Stimulated activated CD4-positive, alpha-beta T cell treated with anti-CD3 and anti-CD28 coated beads, Interleukin-12 subunit alpha, Interleukin-12 subunit beta, amount 100 ng/mL, for 4 hours (primary cell): Measurements from ENCODE around the gene GPR161.

Source experiments
- DNase-seq: peaks from one replicate; pipeline ENCODE4 v3.0.0-alpha.2; 2020

GPR161 gene

GRCh38 chr1:168104535-168104934 is 32.2 kb downstream of the GPR161 start:
- DNase-seq: no peak

GRCh38 chr1:168102487-168102886 is 34.2 kb downstream of the GPR161 start:
- DNase-seq: no peak

DNA sequence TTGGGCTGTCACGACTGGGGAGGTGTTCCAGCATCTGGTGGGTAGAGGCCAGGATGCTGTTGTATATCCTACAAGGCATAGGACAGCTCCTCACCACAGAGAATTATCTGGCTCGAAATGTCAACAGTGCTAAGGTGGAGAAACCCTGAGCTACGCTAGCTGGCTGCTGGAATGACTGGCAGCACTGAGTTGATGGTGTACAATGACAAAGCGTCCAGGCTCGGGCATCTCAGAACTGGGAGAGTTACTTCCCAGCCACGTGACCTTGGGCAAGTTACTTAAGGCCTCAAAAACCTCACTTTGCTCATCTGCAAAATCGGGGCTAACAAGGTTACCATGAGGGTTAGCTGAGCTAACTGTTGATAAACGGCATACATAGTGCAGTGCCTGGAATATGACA is 35.4 kb downstream of the GPR161 start:
- no peak for DNase-seq

GRCh38 chr1:168100315-168101002 is 36.3 kb downstream of the GPR161 start:
- no peak for DNase-seq

DNA sequence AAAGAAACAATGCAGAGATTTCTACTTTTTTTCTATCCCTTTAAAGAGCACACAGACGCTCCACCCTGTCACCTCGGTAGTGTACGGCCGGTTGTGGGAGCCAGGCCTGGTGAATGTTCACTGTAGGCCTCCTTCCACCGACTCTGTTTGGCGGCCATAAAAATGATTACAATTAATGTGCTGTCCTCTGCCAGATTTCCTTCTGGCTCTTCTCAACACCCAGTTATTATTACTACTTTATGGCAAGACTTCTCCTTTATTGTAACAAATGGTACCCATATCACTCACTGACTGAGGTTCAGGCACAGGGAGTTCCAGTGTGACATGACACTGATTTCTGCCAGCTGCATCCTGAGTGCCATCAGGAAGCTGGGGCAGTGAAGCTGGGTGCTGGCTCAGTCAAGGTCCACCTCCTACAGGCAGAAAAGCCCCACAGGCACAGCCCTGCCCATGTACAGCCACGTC is 37.4 kb downstream of the GPR161 start:
- DNase-seq: no peak

DNA sequence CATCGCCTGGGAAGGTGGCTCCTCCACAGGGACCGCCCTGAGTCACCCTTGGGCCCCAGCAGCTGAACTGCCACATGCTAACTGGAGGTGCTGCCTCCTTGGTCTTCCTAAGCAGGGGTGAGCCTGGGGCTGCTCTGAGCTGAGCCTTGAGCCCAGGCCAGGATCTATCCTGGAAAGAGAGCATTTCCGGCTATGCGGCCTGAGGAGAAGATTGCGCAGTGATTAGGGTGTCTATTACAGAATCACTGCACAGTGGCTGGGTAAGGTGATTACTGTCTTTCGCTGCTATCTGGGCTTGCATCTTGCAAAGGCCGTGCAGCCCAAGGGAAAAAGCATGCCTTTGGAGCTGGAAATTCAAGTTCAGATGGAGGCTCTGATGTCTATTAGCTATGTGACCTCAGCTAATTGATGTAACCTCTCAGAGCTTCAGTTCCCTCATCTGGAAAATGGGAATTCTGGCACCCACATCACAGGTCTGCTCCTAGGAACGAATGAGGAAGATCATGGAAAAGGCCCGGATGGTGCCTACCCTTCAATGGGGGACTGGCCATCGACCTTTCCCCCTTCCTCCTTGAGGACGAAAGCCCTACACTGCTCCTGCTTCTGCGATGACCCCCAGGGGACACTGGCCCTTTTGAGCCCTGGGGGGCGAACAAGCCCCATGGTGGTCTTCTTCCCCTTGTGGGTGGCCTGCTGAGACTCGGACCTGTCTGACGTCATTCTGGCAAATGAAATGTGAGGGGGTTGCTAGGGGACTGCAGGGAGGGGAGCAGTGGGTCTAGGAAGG is 38.0 kb downstream of the GPR161 start:
- no peak for DNase-seq

- no peak for DNase-seq
Observed at GRCh38 chr1:168097921-168098528, 38.7 kb downstream of the GPR161 start.

DNA sequence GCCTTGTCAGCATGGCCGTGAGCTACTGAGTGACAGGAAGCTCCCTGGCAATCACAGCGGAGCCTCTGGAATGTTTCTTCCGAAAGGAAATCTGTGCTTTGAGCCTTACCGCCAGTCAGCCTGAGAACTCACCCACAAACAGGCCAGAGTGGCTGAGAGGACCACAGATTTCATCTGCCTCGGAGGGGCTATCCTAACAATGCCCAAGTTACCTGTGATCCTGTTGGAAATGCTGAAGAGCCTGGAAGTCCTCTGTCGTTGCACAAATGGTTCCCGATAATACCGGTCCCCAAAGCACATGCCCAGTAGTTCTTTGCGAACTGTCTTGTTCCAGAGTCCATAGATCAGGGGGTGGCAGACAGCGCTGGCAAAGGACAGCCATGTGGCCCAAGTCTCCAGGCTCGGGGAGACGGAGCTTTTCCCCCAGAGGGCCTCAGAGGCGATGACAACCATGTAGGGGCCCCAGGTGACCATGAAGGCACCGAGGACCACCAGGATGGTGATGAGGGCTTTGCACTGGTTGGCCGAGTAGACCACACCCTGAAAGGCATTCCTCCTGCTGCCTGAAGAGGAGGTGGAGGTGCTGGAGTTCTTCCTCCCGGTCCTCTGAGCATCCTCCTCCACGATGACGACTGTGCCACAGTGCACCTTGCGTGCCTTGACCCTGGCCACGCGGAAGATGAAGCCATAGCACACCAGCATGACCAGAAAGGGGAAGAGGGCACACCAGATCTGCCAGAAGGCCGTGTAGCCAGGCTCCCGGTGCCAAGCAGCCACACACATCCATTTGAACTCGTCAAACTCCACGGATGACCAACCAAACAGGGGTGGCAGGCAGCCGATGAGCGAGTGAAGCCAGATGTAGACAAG is 40.2 kb downstream of the GPR161 start:
- no peak for DNase-seq

DNA sequence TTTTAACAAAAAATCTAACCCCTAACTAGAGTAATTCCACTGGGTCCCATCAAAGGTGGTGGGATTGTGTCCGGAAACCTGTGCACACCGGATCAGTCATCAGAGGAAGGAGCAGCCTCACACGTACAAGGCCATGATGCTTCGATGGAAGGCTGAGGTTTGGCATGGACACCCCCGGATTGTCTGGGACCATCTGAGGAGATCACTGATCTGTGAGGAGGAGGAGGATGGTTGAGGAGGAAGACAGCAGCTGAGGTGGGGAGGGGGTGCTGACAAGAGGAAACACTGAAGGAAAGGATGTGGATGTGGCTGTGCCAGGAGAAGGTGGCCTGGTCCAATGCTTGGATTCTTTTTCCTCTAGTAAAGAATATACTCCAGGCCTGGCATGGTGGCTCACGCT is 41.3 kb downstream of the GPR161 start:
- DNase-seq: no peak

DNA sequence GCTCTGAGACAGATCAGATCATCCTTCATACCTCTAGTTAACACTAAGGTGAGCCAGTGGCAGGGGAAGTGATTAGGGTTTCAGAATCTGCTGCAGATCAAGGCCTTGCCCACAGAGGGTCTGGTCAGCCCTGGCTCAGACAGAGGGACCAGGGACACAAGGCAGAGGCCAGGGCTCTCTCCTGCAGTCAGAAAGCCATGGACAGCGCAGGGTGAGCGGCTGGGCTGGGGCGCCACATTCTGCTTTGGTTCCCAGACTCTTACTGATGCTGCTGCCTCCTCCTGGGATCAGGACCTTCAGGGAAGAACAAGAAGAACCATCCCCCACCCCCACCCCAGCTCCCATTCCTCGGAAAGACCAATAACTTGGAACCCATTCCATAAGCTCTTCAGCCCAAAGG is 43.1 kb downstream of the GPR161 start:
- no peak for DNase-seq

GRCh38 chr1:168092566-168093355 is 44.0 kb downstream of the GPR161 start:
- no peak for DNase-seq

DNA sequence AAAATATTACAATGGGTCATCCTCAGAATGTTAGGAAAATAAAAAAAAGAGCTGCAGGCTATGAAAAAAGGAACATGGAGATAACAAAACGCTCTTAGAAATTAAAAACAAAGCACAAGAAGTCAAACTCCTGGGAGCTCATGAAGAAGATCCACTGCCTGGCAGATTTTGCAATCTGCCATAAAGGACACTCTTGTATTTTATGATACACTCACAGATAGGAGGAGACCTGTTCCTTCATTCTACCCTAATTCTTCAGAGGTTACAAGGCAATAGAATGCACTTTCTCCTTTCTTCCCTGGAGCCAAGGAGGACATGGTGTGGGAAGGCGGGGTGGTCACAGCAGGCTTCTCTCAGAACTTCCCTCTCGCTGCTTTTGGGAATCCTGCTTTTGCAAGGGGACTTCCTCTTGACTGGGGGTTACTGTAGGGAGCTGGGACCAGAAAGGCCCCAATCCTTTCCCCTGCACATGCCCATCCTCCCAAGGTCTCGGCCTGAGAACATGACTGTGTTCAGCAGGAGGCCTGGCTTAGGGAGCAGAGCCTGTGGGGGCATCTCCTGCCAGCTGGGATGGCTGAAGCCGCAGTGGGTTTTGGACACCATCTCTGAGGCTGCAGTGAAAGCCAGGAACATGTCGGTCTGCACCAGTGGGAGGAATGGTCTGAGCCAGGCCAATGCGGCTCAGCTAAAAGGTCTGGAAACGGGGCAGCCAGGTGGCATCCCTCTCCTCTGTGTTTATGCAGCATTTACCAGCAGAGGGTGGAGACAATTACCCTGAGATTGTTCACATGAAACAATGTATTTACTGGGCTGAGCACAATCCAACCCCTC is 44.8 kb downstream of the GPR161 start:
- DNase-seq: no peak

DNA sequence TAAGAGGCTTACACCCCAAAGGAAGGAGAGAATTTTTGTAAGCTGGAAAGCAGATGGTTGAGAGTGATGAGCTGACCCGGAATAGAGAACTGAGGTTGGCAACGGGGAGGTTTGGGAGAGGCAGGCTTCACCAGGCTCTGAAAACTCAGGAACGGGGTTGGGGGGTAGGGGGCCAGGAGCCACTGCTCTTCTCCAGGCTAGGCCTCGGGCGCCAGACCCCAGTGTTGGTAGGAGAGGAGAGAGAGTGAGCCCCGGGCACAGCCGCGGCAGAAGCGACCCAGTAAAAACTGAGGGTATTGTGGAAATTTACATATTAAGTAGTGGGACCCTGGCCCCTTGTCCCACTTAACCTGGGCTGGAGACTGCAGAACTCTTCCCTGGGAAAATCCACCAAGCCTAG is 45.7 kb downstream of the GPR161 start:
- no peak for DNase-seq

DNA sequence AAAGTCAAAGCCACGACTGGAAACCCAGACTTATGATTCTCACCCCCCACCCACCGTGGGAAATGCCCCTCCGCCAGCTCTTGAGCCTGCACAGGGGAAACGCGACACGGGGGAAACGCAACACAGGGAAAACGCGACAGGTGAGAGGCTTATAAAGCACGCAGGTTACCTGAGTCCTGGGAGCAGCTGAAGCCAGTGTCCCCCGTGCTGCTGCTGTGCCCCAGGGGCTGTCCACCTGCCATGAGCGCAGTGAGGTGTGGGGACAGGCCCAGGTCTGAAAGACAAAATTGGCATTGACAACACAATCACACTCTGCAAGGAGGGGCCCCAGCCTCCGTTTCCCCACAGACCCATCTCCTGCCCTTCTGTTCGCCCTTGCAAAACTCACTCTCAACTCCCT is 46.3 kb downstream of the GPR161 start:
- no peak for DNase-seq

GRCh38 chr1:168089979-168090337 is 46.8 kb downstream of the GPR161 start:
- no peak for DNase-seq

DNA sequence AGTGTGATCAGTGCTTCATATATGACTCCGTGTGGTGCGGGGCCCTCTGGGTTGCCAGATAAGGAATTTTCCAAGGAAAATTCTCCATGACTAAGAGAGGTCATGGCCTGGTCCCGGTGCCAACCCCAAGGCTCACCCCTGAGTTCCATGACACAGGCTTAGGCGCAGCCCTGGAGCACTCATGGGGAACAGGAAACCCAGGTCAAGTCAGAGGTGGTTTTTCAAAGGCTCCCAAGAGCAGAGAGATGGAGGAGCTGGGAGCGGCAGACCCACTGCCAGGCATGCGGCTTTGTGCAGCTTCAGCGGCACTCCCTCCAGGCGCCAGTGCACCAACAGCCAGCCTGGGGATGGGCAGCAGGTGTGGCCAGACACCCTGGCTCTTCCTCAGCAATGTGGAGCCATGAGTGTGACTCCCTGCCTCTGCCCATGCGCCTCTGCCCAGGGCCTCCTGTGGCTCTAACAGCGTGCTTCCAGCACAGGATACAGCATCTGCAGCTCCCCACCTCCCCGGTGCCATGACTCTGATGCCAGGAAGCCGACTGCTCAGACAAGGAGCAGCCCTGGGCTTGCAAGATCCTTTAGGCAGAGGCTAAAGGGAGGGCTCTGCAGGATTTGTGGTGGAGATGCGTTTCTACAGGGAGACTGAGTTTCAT is 47.3 kb downstream of the GPR161 start:
- no peak for DNase-seq

GRCh38 chr1:168088511-168089325 is 48.0 kb downstream of the GPR161 start:
- DNase-seq: no peak

DNA sequence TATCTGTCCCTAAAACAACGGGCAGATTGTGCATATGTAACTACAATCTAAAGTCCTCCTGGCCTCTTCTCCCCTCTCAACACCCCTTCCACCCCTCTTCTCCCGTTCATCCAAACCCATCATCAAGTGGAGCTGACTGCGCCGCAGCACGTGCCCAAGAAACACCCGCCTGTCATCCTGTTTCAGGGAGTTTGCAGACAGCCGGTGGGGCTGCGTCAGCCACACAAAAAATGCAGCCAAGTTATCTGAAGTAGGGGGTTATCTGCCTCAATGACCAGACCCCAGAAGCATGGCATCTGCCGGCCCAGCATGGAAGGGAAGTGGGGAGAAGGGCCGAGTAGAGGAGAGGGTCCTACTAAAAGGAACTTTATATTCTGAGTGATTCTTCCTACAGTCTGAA is 49.0 kb downstream of the GPR161 start:
- DNase-seq: no peak

GRCh38 chr1:168086438-168086837 is 50.3 kb downstream of the GPR161 start:
- no peak for DNase-seq

GRCh38 chr1:168085401-168085872 is 51.3 kb downstream of the GPR161 start:
- no peak for DNase-seq
